Activated CD4-positive, alpha-beta T cell treated with anti-CD3 and anti-CD28 coated beads, Interleukin-2, amount 50 U/mL, for 16 hours (primary cell): ENCODE results near the gene PAWR.
"Not testable (repeated sequence)": the region's sequence is repeated elsewhere in the genome, so short reads cannot be mapped to it uniquely, and the experiment has no call there.

Experiments
- DNase-seq: peaks from one replicate; pipeline ENCODE4 v3.0.0-alpha.2; 2020

The PAWR gene

DNA sequence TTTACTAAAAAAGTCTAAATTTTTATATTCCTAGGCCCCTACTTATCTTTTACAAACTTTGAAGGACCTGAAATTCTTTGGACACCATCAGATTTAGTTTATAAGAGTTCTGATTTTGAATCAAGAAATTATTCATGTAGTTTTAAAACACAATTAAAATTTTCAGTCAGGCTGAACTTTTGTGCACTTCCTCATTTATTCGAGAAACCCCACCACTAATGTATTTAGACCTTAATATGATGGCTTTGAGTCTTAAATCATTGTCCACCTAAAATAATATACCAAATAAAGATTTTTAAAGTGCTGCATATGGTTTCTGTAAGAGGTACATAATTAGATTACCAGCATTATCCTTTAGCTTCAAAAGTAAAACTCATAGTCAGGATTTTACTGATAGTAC lies 103.4 kb downstream of the PAWR start:
- DNase-seq: no peak

DNA sequence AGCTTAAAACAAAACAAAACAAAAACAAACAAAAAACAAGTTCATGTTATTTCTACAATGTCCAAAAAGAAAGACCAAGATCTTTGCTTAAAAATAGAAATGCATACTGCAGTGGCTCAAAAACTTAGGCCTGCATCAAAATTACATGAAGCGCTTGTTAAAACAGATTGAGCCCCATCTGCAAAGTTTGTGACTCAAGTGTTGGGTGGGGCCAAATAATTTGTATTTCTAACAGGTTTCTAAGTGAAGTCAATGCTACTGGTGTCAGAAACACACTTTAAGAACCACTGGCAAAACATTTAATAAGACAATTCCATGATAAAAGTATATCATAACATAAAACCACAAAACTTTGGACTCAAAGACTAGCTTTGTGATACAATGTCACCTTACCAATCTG lies 105.6 kb downstream of the PAWR start:
- DNase-seq: no peak

DNA sequence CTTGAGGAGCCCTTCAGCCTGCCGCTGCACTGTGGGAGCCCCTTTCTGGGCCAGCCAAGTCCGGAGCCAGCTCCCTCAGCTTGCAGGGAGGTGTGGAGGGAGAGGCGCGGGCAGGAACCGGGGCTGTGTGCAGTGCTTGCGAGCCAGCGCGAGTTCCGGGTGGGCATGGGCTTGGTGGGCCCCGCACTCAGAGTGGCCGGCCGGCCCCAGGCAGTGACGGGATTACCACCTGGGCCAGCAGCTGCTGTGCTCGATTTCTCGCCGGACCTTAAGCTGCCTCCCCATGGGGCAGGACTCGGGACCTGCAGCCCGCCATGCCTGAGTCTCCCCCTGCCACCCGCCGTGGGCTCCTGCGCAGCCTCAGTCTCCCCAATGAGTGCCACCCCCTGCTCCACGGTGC lies 116.9 kb downstream of the PAWR start:
- DNase-seq: no peak

DNA sequence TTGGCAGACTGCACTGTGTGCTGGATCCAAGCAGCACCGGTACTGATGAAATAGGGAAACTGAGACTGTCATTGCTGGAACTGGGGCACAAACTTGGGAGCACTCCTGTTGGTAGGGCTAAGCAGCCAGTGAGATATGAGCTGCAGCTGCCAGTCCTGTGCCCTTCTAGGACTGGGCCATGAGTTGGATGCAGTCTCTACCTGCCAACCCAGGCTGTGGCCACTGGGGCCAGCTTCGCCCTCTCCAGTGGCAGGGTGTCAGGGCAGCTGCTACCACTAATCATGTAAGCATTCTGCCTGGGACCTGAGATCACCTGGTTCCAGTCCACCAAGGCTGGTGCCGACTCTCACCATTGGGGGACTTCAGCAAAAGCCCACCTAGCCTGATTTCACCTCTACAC lies 121.1 kb downstream of the PAWR start:
- DNase-seq: no peak

DNA sequence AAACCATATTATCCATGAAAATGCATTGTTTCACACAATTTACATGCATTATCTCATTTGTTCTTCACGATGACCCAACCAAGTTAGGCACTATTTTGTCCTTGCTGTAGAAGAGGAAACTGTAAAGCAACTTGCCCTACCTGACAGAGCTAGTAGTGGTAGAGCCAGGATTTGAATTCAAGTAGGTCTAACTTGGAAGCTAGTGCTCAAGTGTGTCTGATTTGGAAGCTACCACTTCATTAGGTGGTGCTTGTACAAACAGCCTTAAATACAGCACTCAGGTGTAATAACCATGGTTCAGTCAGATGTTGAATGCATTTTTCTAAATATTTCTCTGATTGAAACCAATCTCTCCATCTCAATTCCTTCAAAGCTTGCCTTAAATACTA lies 123.6 kb downstream of the PAWR start:
- DNase-seq: no peak

DNA sequence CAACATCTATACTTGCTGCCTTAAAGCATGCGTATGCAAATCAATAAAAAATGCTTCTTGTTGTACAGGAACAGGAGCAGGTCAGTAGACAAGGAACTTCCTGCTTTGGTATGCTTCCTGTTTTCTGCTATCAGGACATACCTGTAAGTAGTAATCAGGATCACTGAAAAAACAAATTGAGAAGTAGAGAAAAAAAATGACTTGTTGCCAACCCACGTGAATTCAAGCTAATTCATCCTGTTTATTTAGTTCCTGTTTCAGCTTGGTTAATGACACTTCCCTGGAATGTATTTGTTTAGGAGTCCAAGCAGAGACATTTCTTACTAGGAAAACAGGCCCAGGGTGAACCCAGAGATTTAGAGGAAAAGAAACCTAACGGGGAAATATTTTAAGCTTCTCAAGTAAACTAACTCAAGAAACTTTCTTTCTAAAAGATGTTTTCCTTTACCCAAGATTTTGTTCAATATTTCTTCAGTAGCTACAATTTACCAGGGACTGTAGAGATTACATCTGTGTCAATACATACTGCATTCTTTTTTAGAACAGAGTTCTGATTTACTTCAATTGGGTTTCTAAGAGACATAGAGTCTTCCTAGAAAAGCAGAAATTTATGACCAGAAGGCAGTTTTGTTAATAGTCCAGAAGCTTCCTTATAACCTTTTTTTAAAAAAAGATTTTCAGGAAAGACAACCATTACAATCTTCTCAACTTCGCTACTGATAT lies 124.2 kb downstream of the PAWR start:
- DNase-seq: no peak

DNA sequence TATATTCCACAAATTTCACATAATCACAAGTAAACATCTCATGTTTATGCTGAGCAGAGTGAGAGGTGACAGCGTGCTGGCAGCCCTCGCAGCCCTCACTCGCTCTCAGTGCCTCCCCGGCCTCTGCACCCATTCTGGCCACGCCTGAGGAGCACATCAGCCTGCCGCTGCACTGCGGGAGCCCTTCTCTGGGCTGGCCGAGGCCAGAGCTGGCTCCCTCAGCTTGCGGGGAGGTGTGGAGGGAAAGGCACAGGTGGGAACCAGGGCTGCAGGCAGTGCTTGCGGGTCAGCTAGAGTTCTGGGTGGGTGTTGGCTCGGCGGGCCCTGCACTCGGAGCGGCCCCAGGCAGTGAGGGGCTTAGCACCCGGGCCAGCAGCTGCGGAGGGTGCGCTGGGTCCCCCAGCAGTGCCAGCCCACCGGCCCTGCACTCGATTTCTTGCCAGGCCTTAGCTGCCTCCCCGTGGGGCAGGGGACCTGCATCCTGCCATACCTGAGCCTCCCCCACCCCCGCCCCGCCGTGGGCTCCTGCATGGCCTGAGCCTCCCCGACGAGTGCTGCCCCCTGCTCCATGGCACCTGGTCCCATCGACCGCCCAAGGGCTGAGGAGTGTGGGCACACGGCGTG lies 125.9 kb downstream of the PAWR start:
- not testable (repeated sequence) for DNase-seq

DNA sequence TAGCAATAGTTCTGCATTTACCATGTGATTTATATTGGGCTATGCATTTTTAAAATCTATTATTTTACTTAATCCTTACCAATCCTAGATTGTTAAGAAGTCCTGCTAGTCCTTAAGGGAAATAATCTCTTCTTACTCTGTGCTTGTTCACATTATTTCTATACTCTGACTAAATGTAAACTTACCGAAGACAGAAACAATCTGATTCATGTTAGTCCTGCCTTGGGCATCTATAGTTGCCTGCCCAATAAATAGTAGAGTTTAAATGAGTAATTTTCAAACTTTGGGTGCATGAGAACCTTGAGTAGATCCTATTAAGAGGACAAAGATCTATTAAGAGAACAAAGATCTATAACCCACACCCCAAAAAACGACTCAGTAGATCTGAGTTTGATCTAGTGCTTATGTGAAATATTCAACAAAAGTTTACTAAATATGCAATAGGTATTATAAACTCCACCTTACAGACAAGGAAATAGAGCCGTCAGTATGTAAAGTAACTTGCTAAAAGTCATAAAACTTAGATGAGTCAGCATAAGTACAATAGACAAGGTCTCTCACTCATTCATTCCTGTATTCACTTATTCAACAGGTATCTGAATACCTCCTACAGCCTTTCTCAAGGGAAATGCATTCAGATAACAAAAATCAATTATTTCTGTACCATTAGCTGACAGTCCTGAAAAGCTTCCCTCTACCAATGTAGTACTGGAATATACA lies 127.6 kb downstream of the PAWR start:
- DNase-seq: no peak

DNA sequence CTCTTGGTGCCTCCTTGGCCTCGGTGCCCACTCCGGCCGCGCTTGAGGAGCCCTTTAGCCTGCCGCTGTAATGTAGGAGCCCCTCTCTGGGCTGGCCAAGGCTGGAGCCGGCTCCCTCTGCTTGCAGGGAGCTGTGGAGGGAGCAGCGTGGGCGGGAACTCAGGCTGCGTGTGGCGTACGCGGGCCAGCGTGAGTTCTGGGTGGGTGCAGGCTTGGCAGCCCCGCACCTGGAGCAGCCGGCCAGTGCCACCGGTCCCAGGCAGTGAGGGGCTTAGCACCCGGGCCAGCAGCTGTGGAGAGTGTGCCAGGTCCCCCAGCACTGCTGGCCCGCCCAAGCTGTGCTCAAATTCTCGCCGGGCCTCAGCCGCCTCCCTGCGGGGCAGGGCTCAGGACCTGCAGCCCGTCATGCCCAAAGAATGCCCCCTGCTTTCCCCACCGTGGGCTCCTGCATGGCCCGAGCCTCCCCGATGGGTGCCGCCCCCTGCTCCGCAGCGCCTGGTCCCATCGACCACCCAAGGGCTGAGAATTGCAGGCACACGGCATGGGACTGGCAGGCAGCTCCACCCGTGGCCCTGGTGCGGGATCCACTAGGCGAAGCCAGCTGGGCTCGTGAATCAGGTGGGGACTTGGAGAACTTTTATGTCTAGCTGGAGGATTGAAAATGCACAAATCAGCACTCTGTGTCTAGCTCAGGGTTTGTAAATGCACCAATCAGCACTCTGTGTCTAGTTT lies 129.2 kb downstream of the PAWR start:
- DNase-seq: no peak

DNA sequence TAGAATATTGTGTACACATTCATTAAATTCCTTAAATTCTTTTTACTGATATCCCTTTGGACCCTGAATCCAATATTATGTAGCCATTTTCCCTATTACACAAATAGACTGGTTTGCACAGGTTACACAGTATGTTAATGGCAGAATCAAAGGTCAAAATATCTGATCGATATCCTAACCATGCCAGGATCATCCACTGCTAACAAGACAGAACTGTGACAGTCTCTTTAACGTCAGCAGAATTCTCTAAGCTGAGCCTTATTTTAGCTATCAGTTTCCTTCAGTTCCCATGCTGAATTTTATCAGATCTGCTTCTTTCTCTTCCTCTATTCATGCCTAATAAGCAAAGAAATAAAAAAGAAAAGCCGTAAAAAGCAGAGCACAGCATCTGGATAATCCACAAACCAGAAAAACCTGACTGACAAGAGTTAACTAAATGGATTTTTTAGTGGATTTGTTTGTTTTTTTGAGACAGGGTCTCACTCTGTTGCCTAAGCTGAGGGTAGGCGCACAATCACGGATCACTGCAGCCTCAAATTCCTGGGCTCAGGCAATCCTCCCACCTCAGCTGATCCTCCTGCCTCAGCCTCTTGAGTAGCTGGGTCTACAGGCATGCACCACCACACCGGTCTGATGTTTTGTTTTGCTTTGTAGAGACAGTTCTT lies 130.4 kb downstream of the PAWR start:
- DNase-seq: no peak

DNA sequence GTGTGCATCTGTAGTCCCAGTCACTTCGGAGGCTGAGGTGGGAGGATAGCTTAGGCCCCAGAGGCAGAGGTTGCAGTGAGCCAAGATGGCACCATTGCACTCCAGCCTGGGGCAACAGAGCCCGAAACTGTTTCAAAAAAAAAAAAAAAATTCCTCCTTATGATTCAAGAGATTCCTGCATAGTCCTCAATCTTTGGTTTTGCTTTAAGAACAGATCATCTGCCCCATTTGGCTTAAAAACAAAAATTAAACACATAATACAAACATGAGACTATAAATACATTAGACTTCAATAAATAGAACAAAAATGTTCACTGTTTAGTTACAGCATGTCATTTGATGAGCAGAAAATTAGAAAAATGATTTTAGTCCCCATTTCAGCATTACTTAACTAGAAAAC lies 131.2 kb downstream of the PAWR start:
- DNase-seq: no peak

DNA sequence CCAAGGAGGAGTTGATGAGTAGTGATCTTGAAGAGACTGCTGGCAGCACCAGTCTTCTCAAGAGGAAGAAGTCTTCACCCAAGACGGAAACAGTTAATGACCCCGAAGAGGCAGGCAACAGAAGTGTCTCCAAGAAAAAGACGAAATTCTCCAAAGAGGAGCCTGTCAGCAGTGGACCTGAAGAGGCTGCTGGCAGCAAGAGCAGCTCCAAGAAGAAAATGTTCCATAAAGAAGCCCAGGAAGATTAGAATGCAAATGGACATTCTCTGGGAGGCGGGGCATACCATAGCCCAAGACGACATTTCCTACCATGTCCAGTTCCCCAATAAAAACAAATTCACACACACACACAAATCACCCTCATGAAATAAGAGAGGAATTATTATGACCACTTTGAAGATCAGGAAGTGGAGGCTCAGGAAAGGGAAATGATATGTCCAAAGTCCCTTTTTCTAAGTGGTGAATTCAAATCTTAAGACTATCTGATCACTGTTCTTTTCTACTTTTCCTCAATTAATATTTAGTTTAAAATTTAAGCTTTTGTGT lies 131.8 kb downstream of the PAWR start:
- no peak for DNase-seq

DNA sequence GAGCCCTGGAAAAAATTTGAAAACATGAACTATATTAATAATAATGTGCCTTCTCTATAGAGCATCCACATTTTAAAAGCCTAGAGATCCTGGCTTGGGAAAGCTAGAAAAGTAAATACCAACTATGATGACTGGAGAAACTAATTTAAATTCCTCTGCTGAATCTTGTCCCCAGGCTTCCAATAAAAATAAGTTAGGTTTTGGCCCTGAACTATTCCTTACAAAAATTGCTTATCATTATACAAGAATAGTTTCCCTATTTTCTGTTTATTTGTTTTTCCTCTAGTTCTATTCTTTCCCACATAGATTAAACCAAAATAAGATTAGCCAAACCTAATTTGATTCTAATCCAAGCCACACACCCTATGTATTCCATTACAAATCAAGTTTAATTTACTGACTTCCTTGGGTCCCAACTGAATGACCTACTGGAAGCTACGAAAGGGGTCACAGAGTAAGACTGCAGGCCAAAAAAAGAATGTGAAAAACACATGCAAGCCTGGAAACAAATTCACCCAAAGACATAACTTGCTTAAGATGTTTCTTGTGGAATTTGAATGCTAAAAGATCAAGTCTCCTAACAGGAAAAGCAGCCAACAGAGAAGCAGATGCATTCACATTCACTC lies 133.0 kb downstream of the PAWR start:
- DNase-seq: no peak

DNA sequence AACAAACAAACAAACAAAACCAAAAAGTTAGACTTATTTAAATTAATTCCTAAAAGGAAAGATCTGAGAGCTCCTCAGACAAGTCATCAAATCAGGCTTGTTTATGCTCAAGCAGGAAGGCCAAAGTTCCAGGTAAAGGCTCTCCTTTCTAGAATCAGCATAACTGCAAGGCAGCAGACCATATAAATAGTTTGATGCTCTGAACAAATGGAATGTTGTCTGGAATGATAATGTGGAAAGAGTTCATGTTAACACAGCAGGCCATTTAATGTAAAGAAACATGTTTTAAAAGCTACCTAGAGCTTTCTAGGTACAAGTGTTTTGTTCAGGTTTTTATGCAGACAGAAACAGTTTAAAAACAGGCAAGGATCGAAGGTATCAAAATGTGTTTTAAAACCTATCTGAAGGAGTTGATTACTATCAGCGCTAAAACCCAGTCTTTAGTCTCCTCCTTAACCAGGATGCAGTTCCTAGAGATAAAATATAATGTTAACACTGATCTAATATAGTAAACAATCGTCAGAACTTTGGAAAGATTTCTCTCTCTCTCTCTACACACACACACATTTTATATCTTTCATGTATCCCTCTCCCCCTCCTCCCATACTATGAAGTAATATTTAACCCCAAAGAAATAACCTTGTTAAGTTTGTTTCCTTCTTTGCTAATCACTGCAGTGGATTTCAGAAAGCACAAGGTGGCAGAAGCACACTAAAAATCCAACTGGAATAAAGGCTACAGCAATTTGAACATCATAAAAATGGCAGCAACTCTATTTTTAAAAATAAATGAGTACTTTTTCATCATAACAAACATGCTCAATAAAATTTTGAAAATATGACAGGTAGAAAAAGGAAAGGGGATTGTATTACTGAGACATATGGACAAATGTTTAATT lies 135.5 kb downstream of the PAWR start:
- DNase-seq: peak; percentile 9

DNA sequence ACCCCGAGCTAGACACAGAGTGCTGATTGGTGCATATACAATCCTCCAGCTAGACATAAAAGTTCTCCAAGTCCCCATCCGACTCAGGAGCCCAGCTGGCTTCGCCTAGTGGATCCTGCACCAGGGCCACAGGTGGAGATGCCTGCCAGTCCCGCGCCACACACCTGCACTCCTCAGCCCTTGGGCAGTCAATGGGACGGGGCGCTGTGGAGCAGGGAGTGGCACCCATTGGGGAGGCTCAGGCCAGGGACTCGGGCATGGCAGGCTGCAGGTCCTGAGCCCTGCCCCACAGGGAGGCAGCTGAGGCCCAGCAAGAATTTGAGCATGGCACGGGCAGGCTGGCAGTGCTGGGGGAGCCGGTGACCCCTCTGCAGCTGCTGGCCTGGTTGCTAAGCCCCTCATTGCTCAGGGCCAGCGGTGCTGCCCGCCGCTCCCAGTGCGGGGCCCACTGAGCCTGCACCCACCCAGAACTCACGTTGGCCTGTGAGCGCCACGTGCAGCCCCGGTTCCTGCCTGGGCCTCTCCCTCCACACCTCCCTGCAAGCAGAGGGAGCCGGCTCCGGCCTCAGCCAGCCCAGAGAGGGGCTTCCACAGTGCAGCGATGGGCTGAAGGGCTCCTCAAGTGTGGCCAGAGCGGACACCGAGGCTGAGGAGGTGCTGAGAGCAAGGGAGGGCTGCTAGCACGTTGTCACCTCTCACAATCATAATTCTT lies 136.7 kb downstream of the PAWR start:
- DNase-seq: no peak

DNA sequence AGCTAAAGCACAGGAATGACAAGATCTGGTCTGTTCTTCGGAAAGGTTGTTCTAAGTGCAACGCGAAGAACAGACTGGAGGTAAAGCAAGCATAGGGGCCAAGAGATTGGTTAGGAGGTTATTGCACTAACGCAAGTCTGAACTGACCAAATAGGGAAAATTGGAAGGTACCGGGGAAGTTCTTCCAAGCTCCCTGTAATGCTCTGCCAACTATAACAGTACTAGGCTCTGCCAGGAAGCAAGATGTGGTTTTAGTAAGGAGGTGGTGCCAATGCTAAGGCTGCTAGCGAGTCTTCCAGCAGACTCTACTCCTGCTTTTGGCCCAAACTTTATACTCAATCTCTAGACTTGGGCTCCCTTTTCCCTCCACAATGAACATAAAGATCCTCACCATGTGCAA lies 138.6 kb downstream of the PAWR start:
- DNase-seq: no peak

DNA sequence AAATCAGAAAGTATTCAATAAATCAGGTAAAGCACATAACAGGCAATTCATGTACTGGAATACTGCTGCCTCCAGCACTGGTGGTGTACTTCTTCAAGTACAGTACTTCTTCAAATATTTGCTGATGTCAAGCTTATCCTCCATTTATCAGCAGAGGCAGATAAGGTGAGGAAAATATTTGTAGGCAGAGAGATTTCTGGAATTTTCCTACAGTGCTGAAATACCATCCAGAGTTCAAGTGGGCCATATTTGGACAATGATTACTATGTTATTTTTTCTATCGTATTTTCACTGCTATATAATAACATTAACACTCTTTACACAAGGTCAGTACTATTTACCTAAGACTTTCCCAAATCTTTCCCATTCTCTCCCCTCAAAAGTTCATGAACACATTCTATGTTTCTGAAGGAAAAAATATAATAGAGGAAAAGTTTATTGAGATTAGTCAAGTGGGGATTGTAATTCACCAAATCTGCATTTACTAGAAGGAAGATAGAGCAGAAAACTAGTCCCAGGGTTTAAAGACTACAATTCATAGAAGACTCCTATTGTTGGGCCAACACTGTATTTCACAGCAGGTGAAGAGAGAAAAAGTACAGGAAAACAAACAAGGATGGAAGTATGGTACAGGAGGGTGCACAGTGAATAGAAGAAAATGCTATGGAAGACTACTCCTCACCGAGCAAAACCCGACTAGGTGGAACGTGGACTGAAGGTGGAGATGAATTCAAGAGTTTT lies 141.1 kb downstream of the PAWR start:
- DNase-seq: no peak

DNA sequence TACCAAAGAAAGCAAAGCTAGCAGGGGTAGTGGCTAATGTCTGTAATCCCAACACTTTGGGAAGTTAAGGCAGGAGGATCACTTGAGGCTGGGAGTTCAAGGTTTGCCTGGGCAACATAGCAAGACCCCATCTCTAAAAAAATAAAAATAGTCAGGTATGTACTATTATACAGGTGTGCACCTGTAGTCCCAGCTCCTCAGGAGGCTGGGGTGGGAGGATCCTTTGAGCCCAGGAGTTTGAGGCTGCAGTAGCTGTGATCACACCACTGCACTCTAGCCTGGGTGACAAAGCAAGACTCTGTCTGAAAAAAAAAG lies 142.2 kb downstream of the PAWR start:
- DNase-seq: no peak

DNA sequence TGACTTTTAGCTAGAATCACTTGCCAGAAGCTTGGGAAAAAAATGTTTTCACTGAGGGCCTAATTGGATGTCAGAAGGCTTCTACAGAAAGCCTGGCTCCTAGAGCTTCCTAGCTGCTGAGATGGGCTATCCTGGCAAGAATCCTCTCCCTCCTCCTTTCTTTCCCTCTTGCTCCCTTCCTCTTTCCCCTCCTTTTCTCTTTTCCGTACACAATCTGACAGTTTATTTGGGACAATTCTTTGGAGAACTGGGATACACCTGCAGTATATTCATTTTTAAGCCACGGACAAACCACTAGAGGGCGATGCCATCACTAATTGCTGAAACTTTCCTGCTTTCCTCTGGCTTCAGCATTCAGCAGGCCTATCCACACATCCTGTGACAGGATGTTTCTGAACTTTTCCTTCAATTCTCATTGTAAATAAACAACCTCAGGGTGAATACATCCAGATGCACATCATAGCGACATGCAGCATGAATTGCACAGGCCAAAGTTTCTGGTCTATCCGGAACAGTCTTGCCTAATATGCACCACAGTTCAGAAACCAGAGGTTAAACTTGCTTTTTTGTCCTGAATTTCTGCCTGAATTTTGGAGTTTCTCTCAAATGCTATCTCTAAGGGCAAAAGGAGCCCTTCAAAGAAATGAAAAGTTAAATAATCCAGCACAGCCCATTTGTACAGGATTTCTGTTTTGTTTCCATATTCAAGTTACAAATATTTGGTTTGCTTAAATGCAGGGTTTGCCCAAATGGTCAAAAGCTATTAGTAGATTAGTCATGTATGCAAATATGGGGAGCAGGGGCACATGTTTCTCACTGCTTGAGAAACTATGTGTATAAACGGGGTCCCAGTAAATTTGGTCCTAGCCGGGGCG lies 142.8 kb downstream of the PAWR start:
- DNase-seq: peak; percentile 15
